ENCODE data around the gene LRRTM4.
"Not testable (repeated sequence)": the region's sequence is repeated elsewhere in the genome, so short reads cannot be mapped to it uniquely, and the experiment has no call there.

LRRTM4 gene

GRCh38 chr2:77193858-77194448 is 328.2 kb downstream of the LRRTM4 start:
- no peak for DNase-seq (ENCODE audit: low read depth)
- no peak for TF ChIP-seq CTCF (conservative IDR thresholded peaks at IDR 0.05; ENCODE audit: low read length)
- no peak overlapping the region for H3K4me3 ChIP-seq (ENCODE audit: low read length)

DNA sequence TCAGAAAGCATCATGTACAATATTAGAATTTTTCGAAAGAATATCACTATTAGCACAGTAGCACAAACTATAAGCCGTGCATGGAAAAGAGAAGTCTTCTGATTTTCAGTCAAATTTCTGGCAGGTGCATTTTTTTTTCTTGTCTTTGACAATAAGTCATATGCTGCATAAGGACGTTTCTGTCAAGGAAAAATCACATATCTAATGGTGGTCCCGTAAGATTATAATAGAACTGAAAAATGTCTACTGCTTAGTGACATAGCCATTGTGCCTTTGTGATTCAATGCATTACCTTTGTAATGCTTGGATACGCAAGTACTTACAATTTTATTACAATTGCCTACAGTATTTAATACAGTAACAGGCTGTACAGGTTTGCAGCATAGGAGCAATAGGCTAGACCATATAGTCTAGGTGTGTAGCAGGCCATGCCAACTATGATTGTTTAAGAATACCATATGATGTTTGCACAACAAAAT is 329.3 kb downstream of the LRRTM4 start:
- no peak for TF ChIP-seq CTCF (conservative IDR thresholded peaks at IDR 0.05; ENCODE audit: low read length)
- no peak overlapping the region for H3K4me3 ChIP-seq (ENCODE audit: low read length)

GRCh38 chr2:77191665-77192064 is 330.5 kb downstream of the LRRTM4 start:
- DNase-seq (ENCODE audit: low read depth) = no peak
- H3K4me3 ChIP-seq (ENCODE audit: low read length) = no peak overlapping the region
- no peak for TF ChIP-seq CTCF (conservative IDR thresholded peaks at IDR 0.05; ENCODE audit: low read length)

More for the DNA sequence above, 329.3 kb downstream of the LRRTM4 start:
- no peak for DNase-seq (ENCODE audit: low read depth)

GRCh38 chr2:77190721-77191346 is 331.3 kb downstream of the LRRTM4 start:
- DNase-seq (ENCODE audit: low read depth) = no peak
- no peak for TF ChIP-seq CTCF (conservative IDR thresholded peaks at IDR 0.05; ENCODE audit: low read length)
- no peak overlapping the region for H3K4me3 ChIP-seq (ENCODE audit: low read length)

GRCh38 chr2:77185052-77185451 is 337.1 kb downstream of the LRRTM4 start:
- H3K4me3 ChIP-seq (ENCODE audit: low read length) = no peak overlapping the region
- TF ChIP-seq CTCF (conservative IDR thresholded peaks at IDR 0.05; ENCODE audit: low read length) = no peak
- DNase-seq (ENCODE audit: low read depth) = no peak

- no peak for TF ChIP-seq CTCF (conservative IDR thresholded peaks at IDR 0.05; ENCODE audit: low read length)
- no peak overlapping the region for H3K4me3 ChIP-seq (ENCODE audit: low read length)
- DNase-seq (ENCODE audit: low read depth) = no peak
Observed at GRCh38 chr2:77179297-77179696, 342.9 kb downstream of the LRRTM4 start.

DNA sequence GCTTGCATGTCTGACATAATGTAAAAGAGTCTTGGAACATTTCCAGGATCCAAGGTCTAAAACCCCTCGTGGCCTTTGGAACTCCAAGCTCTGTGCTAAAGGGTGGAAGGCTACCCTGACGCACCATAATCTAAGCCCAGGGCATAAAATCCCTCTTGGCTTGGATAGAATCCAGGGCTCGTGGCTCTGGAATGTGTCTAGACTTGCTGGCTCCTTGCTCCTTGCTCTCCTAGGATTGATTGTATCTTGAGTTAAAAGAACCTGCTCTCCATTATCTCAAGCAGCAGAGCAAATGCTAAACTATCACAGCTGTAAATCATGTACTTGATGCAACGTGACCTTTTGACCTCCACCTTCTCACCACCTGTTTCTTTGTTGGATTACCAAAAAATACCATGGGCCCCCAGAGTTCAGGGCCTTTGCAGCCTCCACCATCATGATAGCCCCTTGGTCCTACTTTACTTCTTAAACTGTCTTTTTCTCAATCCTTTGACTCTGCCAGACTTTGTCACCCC is 346.9 kb downstream of the LRRTM4 start:
- H3K4me3 ChIP-seq (ENCODE audit: low read length); DNase-seq (ENCODE audit: low read depth): not testable (repeated sequence)
